Stimulated activated CD8-positive, alpha-beta memory T cell treated with anti-CD3 and anti-CD28 coated beads, Interleukin-12 subunit alpha, Interleukin-12 subunit beta, amount 100 ng/mL, for 24 hours (primary cell): ENCODE results near the gene CLEC4M.

Experiments used
- DNase-seq: peaks from one replicate; pipeline ENCODE4 v3.0.0-alpha.2; 2020; ENCODE audit errors: extremely low read depth

CLEC4M gene

GRCh38 chr19:7762719-7763293, at the start of gene CLEC4M:
TSS of gene CLEC4M (plus strand) at chr19:7763243. CDS start at chr19:7763267, 24 bp downstream.
- DNase-seq: no peak

DNA sequence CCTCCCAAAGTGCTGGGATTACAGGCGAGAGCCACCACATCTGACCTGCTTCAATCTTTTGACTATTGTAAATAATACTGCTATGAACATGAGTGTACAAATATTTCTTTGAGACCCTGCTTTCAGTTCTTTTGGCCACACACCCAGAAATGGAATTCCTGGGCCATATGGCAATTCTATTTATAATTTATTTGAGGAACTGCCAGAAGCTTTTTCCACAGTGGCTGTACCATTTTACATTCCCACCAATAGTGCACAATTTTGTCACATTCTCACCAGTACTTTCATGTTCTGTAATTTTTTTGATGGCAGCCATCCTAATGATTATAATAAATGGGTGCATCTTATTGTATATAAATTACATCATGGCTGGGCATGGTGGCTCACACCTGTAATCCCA, 47.4 kb upstream of the CLEC4M start:
- no peak for DNase-seq

- DNase-seq: no peak
Measured at GRCh38 chr19:7716762-7717161, 46.3 kb upstream of the CLEC4M start.

DNA sequence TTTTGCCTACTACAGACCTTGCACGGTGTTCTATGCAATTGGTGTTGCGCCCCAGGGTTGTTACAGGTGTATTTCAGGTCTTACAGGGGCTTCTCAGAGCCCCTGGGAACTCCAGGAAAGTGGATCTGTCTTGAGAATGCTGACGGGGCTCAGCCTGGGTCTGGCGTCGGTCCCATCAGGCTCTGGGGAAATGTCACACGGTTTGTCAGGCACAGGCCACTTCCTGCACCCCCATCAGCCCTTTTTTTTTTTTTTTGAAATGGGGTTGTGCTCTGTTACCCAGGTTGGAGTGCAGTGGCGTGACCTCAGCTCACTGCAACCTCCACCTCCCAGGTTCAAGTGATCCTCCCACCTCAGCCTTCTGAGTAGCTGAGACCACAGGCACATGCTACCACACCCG, 44.4 kb upstream of the CLEC4M start:
- DNase-seq: no peak

DNA sequence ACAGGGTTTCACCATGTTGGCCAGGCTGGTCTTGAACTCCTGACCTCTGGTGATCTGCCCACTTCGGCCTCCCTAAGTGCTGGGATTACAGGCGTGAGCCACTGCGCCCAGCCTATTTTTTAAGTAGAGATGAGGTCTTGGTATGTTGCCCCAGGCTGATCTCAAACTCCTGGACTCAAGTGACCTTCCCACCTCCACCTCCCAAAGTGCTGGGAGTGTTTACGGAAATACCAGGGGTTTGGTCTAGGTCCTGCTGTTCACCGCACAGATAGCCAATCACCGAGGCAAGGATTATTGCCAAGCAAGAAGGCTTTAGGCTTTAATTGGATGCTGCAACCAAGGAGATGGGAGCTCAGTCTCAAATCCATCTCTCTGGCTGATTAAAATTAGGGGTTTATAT, 42.7 kb upstream of the CLEC4M start:
- DNase-seq: no peak

DNA sequence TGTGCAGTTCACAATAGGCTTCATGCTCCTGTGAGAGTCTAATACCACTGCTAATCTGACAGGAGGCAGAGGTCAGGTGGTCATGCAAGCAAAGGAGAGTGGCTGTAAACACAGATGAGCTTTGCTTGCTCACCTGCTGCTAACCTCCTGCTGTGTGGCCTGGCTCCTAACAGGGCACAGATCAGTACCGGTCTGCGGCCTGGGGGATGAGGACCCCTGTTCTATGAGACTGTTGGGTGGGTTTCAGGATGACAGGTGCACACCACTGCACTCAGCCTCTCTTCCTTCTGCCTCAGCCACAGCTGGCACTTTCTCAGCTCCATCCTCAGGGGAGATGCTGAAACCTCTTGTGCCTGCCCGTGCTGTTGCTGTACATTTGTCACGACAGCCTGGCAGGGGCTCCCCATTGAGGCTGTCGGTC, 40.8 kb upstream of the CLEC4M start:
- DNase-seq: no peak

DNA sequence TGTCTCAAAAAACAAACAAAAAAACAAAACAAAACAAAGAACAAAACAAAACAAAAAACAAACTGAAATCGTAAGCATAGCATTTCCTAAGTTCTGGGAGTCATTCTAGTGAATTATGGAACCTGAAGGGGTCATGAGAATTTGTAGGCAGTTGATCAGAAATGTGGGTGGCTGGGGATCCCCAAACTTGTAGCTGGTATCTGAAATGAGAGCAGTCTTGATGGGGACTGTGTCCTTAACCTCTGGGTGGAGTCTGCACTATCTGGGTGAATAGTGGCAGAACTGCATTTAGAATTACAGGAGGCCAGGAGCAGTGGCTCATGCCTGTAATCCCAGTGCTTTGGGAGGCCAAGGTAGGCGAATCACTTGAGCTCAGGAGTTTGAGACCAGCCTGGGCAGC, 37.3 kb upstream of the CLEC4M start:
- DNase-seq: no peak

GRCh38 chr19:7729211-7729610, 33.8 kb upstream of the CLEC4M start:
- no peak for DNase-seq

- no peak for DNase-seq
Measured at GRCh38 chr19:7729831-7730285, 33.2 kb upstream of the CLEC4M start.

GRCh38 chr19:7730286-7731217, 32.5 kb upstream of the CLEC4M start:
- no peak for DNase-seq

- no peak for DNase-seq
Measured at GRCh38 chr19:7731218-7731595, 31.8 kb upstream of the CLEC4M start.

- DNase-seq: no peak
Measured at GRCh38 chr19:7731615-7732014, 31.4 kb upstream of the CLEC4M start.

GRCh38 chr19:7732045-7732444, 31.0 kb upstream of the CLEC4M start, which contains the start of gene CLEC4G:
TSS of gene CLEC4G (minus strand) at chr19:7732110. CDS start at chr19:7732102, 8 bp downstream.
- DNase-seq: no peak

GRCh38 chr19:7733376-7733775, 29.7 kb upstream of the CLEC4M start:
- no peak for DNase-seq

DNA sequence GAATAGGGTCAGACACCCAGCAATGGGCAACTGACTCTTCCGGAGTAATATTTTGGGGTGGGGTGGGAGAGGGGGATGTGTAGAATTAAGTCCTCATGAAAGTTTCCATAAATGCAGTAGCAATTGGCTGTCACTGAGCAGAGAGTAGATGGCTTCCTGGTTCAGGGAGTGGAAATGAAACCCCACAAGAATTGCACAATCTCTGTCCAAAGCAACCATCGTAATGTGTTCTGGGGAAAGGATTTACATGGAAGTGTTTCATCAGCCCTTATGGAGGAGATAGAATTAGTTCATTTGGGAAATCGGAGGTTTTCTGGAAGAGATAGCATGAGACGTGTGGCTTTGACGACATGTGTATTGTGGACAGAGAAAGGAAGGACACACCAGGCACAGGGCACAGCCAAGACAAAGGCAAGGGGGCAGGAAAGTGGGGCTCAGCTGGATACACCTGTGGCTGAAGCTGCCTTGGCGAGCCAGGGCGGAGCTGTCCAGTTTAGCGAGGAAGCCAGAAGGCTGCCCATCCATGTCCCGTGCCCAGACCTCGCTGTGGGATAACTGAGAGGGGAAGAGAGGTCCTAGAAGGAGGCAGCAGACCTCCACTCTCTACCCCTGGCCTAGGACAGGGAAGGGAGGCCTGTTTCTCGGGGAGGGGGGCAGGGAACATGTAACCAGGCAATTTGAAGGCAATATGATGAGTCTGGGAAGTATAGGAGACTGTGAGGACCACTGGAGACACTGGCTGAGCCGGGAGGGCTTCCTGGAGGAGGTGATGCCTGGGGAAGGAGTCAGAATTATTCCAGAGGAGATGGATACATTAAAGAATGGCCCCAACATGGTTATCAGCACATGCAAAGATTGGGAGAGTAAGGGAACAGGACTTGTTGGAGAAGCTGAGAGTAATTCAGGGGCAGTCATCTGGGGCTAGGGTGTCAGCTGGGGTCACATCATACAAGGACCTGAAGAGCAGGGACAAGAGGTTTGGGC, 28.5 kb upstream of the CLEC4M start:
- no peak for DNase-seq

DNA sequence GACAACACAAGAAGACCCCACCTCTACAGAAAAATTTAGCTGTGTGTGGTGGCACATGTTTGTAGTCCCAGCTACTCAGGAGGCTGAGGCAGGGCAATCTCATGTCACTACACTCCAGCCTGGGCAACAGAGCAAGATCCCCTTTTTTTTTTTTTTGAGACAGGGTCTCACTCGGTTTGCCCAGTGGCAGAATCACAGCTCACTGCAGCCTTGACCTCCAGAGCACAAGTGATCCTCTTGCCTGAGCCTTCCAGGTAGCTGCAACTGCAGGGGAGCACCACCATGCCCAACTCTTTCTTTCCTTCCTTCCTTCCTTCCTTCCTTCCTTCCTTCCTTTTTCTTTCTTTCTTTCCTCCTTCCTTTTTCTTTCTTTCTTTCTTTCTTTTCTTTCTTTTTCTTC, 26.9 kb upstream of the CLEC4M start:
- DNase-seq: no peak

GRCh38 chr19:7737215-7737614, 25.8 kb upstream of the CLEC4M start:
- DNase-seq: no peak

DNA sequence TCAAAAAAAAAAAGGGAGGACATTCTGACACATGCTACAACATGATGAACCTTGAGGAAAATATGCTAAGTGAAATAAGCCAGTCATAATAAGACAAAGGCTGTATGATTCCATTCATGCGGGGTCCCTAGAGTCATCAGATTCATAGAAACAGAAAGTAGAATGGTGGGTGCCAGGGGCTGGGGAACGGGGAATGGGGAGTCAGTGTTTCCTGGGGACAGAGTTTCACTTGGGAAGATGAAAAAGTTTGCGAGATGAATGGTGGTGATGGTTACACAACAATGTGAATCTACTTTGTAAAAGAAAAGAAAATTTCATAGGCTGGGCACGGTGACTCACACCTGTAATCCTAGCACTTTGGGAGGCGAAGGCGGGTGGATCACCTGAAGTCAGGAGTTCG, 25.0 kb upstream of the CLEC4M start:
- DNase-seq: no peak

DNA sequence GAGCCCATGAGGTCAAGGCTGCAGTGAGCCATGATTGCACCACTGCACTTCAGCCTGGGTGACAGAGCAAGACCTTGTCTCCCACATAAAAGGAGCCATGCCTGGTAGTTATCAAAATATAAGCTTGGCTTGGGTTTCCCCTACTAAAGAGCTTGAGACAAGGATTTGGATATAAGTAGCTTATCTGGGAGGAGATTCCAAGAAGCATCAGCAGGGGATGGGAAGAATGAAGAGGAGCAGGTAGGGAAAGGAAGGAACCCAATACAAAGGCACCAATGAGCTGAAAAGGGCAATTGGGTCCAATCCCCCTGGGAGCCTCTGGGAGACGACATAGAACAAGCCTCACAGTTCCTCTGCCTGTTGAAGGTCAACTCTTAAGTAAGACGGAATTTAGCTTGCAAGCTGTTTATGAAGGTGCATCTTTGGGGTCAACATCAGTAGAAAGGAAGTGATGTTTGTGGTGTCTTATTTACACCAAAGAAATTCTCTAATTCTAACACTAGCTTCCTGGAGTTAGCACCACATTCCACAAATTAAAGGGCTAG, 23.8 kb upstream of the CLEC4M start:
- no peak for DNase-seq

DNA sequence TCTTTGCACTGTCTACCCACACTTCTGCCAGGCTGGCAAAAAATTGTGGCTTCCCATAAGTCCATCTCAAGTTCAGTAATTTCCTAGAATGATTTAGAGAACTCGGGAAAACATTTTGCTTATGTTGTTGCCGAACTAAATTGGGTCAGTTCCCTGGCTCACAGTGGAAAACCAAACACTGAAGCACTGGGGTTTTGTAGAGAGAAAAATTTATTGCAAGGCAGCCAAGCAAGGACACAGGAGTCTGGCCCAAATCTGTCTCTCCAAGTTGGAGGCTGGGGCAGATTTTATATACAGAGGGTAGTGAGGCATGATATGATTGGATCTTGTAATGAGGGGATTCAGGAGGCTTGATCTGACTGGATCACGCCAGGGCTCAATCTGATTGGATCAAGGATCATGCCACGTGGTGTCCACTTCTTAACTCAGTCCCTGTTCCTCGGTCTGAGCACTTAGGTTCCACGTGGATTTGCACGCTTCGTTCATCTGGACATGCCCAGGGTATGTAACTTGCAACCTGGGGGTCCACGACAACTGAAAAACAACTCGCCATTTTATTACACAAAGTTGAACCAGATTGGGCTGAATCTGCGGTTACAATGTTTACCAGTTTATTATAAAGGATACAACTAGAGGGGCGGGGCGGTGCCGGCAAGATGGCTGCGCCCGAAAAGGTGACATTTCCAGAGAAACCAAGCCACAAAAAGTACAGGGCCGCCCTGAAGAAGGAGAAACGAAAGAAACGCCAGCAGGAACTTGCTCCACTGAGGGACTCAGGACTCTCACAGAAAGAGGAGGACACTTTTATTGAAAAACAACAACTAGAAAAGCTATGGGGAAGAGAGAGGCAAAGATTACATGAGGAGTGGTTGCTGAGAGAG, 23.0 kb upstream of the CLEC4M start:
- DNase-seq: no peak

DNA sequence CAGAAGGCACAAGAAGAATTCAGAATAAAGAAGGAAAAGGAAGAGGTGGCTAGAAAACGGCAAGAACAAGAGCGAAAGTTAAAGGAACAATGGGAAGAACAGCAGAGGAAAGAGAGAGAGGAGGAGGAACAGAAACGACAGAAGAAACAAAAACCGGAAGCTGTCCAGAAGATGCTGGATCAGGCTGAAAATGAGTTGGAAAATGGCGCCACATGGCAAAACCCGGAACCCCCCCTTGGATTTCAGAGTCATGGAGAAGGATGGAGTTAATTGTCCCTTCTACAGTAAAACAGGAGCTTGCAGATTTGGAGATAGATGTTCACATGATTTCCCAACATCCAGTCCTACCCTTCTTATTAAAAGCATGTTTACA, 22.4 kb upstream of the CLEC4M start:
- DNase-seq: no peak
